ENCODE results near the gene NDST4.

NDST4 gene

DNA sequence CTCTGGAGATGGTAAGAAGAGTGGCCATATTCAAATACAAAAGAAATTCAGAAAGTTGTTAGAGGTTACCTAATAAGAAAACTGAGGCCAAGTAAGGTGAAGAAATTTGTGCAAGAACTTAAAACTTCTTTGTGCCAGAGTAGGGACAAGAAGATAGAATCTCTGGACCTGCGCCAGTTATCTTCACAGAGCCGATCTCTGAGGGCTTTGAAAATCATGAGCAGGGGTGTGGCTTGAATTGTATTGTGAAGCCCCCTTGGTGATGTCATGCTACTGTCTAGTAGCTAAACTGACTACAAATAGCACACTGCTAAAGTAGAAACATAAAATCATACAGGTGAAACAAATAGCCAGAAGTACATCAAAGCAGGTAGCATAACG is 330.2 kb downstream of the NDST4 start:
- H3K4me3 ChIP-seq (ENCODE audit: low read depth, low read length), result no peak overlapping the region
- no peak for TF ChIP-seq CTCF (conservative IDR thresholded peaks at IDR 0.05; ENCODE audit: low read depth, low read length)
- DNase-seq (ENCODE audit: low read depth), result no peak

GRCh38 chr4:114782415-114783214 is 330.8 kb downstream of the NDST4 start:
- peak; percentile 66 for DNase-seq (ENCODE audit: low read depth)
- no peak for TF ChIP-seq CTCF (conservative IDR thresholded peaks at IDR 0.05; ENCODE audit: low read depth, low read length)
- H3K4me3 ChIP-seq (ENCODE audit: low read depth, low read length), result no peak overlapping the region

DNA sequence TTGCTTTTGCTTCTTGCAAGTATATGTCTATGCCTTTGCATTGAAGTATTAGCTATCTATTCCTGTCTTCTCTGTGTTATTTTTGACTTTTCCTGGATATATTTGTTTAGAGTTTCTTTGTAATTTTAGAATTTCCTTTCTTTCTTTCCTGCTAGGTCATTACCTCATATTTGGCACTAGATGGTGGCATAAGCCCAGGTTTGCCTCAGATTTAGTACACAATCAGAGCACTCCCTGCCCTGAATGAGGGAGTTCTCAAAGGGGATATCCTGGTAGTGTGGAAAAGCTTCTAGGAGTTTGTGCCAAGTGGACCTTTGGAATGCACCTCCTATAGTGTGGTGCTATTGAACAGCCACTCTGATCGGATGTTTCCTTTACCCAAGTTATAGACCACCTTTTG is 333.2 kb downstream of the NDST4 start:
- H3K4me3 ChIP-seq (ENCODE audit: low read depth, low read length), result no peak overlapping the region
- peak; percentile 81 for DNase-seq (ENCODE audit: low read depth)
- peak; percentile 72 for TF ChIP-seq CTCF (conservative IDR thresholded peaks at IDR 0.05; ENCODE audit: low read depth, low read length)
